SHP77 treated with DMSO at 0.1 percent for 48 hours (cell line): ENCODE results near the gene PLA2G3.
"Not testable (repeated sequence)": the region's sequence is repeated elsewhere in the genome, so short reads cannot be mapped to it uniquely, and the experiment has no call there.

Source experiments
- DNase-seq: peaks from one replicate; lab custom pipeline; 2025; lab: John Stamatoyannopoulos, UW

Gene PLA2G3

DNA sequence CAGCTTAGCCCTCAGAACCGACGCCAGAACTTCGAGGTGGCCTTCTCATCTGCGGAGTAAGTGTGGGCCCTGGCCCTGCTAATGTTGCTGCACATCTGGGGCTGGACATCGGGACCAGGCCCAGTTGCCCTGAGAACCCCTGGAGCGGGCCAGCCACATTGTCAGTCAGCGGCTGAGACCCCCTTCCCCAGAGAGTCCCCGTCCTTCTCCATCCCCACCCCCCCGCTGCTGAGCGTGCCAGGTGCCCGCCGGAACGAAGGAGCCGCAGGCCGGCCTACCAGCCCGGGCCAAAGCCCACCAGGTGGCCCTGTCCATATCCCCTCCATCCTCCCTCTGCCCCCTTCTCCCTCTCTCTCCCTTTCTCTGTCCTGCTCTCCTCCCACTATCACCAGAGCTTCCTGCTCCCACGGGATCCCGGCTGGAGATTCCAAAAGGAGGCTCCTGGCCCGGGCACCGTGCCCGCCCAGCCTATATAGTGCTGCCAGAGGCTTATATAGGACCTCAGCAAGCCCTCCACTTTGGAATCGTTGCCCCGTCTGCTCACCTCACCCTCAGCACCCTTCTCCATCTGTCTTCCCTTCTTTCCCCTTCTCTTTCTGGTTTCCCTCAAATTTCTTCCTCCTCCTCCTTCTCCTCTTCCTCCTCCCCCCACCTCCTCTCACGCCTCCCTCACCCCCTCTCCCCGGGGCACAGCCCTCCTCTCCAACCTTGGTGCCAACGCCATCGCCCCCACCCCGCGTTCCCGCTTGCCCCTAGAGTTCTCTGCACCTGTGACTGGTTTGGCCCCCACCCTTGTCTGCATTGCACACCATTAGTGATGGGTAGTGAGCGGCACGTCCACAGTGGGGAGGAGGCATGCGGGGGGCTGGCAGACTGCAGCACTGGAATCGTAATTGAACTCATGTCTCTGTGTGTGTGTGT is 40.2 kb downstream of the PLA2G3 start:
- DNase-seq, result no peak

GRCh38 chr22:31099386-31099785 is 40.9 kb downstream of the PLA2G3 start:
- no peak for DNase-seq

GRCh38 chr22:31098632-31099110 is 41.6 kb downstream of the PLA2G3 start:
- DNase-seq, result no peak

DNA sequence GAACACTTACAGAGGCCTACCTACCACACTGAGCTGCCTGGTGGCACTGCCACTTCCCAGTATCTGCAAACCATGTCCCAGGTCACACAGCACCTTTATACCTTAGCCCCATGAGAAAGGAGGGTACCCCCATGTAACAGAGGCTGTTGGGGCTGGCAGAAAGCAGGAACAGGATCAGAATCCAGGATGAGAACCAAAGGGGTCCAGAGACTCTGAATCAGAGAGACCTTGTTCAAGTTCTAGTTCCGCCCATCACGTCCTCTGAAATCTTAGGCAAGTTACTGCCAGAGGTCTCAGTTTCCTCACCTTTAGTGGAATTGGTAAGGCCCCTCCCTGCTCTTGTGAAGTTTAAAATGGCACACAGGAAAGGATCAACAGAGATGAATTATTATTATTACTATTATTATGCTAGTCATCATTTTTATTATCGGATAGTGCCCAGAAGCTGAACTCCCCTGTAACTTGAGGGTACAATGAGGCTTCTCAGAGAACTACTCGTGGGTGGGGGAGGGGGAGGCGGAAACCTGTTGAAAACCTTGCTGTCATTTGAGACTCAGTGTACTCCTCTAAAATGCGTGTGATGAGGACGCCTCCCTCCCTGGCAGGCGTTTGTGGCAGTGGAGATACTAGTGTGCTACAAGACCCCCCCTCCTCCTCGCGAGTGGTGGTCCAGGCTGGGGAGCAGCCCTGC is 42.2 kb downstream of the PLA2G3 start:
- DNase-seq, result no peak

DNA sequence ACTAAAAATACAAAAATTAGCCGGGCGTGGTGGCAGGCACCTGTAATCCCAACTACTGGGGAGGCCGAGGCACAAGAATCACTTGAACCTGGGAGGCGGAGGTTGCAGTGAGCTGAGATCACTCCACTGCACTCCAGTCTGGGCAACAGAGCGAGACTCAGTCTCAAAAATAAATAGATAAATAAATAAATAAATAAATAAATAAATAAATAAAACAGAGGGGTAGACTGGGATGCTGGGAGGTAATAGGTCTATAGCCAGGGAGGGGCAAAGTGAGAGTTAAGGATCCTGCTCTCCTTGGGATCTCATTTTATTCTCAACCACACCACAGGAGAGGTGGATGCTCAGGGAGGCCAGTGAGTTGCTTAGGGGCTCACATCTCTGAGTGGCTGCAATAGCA is 42.8 kb downstream of the PLA2G3 start:
- DNase-seq, result not testable (repeated sequence)

GRCh38 chr22:31096657-31097279 is 43.5 kb downstream of the PLA2G3 start:
- DNase-seq, result no peak

GRCh38 chr22:31095637-31096249 is 44.6 kb downstream of the PLA2G3 start:
- DNase-seq, result no peak

DNA sequence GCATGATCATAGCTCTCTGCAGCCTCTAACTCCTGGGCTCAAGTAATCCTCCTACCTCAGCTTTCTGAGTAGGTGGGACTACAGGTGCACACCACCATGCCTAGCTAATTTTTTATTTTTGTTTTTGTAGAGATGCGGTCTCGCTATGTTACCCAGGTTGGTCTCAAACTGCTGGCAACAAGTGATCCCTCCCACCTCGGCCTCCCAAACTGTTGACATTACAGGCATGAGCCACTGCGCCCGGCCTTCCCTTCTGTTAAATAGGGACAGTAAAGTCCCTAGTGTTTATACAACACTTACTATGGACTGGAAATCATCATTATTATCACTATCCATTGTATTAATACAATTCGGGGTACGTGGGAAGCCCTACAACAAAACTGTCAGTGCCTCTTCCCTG is 45.6 kb downstream of the PLA2G3 start:
- DNase-seq, result no peak

GRCh38 chr22:31094021-31094551 is 46.2 kb downstream of the PLA2G3 start:
- no peak for DNase-seq

DNA sequence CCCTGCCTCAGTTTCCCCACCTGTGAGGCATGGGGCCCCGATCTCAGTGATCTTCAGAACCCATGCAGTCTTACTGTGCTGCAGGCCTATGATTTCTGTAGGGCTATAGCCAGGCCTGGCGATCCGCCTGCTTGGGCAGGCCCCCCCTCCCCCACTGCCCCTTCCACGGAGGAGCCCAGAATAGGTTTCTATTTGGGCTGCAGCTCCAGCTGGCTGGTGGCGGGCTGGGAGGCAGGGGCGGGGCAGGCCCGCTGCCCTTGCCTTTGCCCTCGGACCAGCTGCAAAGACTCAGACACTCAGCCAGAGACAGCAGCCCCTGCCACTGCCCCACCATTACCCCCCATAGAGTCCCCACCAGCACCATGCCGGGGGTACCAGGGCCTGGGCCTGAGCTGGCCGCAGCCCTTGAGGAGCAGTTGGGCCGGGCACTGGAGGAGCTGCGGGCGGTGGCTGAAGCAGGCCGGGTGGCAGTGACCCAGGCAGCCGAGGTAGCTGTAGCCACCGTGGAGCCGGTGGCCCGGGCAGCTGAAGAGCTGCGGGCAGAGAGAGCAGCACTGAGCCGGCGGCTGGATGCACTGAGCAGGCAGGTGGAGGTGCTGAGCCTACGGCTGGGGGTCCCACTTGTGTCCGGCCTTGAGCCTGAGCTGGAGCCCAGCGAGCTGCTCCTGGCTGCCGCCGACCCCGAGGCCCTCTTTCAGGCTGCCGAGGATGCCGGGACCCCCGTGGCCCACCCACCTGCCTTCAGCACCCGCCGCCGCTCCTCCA is 47.0 kb downstream of the PLA2G3 start:
- no peak for DNase-seq

- no peak for DNase-seq
These were observed 48.1 kb downstream of the PLA2G3 start for GRCh38 chr22:31092161-31092560.

- DNase-seq, result no peak
These were observed 49.0 kb downstream of the PLA2G3 start for GRCh38 chr22:31091106-31091975.

DNA sequence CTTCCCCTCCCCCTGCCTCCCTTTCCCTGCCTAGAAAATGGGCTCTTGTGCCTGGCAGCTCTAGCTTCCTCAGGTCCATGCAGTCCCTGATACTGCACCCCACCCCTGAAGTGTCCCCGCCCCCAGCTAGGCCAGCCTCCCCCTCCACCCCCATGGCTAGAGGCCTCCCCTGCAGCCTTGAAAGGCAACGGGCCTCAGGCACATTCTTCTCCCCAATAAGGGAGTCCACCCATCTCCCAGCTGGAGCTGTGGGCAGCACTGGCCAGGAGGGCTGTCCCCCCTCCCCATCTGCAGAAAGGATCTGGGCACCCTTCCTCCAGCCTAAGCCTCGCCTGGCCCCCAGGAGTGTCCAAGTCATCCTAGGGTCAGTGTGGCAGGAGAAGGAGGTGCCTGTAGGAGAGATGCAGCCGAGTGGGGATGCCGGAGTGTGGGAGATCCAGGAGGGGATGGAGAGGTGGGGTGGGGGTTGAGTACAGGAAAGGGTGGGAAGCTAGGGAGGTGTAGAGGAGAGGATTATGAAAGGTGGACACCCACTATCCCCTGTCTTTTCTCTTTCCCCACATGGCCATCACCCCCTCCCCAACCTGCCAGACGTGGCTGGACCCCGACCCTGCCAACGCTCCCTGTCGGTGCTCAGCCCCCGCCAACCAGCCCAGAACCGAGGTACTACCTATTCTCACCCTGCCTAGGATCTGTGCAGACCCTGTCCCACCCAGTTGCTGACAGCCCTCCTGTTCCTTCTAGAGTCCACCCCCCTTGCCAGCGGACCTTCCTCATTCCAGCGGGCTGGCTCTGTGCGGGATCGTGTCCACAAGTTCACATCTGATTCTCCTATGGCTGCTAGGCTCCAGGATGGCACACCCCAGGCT is 49.9 kb downstream of the PLA2G3 start:
- no peak for DNase-seq

GRCh38 chr22:31089160-31090100 is 50.9 kb downstream of the PLA2G3 start:
- DNase-seq, result no peak

DNA sequence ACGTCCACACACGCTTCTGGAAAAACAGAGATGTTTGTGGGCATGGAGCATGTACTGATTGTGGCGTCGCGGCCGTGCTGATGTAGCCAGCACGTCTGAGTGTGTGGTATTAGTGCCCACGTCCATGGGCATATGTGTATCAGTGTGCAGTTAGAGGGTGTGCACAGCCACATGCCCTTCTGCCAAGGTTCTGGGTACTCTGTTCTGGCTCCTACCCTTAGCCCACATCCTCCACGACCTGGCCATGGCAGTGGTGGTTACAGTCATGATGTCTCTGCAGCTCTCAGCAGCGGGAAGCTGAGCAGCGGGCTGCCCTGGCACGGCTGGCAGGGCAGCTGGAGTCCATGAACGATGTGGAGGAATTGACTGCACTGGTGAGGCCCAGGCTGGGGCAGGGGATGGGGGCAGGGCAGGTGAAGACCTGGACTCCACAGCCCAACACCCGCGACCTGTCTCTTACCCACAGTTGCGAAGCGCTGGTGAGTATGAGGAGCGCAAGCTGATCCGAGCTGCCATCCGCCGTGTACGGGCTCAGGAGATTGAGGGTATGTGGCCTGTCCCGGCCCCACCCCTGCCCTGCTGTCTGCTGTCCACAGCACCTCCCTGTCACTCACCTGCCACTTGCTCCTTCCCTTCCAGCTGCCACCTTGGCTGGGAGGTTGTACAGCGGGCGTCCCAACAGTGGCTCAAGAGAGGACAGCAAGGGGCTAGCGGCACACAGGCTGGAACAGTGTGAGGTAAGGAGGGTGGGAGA is 51.9 kb downstream of the PLA2G3 start:
- DNase-seq, result no peak

GRCh38 chr22:31087744-31088215 is 52.5 kb downstream of the PLA2G3 start:
- DNase-seq, result no peak

DNA sequence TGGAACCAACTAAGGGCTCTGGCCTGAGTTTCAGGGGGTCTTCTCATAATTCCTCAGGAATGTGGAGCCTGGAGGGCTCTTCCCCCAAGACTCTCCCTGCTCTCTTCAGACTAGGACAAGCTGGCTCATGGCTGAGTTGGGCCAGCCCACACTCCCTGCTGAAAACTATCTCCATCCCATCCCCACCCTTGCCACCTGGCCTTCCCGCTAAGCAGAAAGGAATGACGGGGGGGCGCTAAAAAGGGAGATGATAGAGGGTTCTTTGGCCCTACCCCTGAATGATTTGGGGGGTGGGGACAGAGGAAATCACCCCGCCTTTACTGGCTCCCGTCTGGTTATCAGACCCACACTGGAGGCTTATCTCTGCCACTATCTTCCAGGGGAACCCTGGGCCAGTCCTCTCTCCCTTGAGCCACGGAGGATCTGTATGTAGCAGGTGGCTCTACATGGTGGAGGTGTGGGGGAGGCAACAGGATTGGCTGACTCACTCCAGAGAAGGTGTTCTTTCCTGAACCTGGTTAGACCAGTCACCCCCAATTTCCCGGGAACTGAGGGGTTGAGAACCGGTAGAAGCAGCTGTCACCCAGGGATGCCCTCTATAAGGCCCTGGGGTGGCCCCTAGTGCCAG is 53.5 kb downstream of the PLA2G3 start:
- no peak for DNase-seq
